ENCODE results near the gene TENM3.

Gene TENM3

GRCh38 chr4:182291597-182292270 lies 48.5 kb downstream of the TENM3 start:
- DNase-seq: no peak

- DNase-seq: no peak
Observed at GRCh38 chr4:182292612-182293011, 49.4 kb downstream of the TENM3 start.

GRCh38 chr4:182293691-182294255 lies 50.6 kb downstream of the TENM3 start:
- DNase-seq: no peak

DNA sequence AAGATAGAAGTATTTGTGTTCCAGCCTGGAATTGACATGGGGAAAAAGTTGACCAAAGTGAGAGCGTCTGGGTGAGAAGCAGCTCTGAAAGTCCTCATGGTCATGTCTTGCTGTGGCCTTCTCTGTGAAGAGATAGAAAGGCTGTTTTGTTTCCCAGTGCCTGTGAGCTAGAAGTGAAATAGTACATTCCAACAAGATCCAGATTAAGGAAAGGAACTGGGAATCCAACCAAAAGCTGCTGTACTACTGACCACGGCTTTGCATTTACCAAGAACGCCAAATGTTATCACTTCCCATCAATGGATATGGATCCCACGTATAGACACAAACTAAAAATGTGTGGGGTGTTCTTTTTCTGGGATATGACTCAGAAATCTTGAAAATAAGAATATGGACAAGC lies 51.2 kb downstream of the TENM3 start:
- no peak for DNase-seq

DNA sequence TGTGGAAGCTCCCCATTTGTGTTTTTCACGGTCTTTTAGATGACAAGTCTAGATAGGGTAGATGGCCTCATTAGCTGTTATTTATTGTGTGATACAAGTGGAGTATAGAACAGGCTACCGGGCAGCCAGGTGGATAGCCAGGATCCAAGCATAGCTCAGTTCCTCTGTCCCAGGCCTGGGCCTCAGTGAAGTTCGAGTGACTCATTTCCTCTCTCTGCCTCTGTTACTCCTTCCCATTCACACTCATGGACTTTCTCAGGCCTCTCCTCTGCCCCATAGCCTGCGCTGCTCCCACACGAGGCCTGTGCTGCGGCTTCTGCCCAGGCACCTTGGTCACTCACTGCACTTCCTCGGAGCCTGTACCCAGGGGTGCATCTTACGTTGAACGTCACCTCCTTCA lies 54.5 kb downstream of the TENM3 start:
- DNase-seq: no peak

DNA sequence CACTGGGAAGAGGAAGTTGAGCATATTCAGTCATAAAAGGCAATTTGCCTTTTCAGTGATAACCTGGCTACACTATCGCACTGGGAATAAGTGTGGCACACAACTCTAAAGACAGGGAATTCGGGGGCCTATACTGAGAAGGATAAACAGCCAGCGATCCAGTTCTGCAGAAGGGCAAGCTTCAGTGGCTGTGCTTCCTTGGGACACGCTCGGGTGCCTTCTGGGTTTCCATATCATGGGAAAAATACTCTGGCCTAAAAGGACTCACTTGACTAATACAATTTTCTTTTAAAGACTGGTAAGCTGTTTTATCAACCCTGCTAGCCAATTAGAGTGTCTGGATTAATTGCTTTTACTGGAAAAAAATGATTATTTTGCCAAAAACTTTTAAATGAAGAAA lies 58.5 kb downstream of the TENM3 start:
- no peak for DNase-seq

GRCh38 chr4:182303847-182304246 lies 60.6 kb downstream of the TENM3 start:
- DNase-seq: no peak

GRCh38 chr4:182306792-182307507 lies 63.7 kb downstream of the TENM3 start:
- no peak for DNase-seq

DNA sequence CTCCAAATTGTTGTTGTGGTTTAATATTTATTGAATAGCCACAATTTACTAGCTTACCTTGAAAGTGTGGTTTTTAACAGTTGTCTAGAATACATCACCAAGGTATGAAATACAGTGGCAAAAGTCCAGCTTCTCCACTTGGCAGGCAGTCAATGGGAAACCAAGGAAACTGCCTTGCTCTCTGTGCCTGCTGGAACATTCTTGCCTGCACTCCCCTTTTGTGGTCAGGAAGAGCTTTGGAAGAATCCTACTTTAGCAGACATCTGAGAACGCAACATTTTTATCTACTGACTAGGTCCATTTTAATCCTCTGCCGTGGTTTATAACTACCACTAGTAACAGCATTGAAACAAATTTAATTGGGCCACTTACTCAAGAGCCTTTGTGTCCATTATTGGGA lies 64.5 kb downstream of the TENM3 start:
- DNase-seq: no peak

GRCh38 chr4:182309877-182310276 lies 66.7 kb downstream of the TENM3 start:
- DNase-seq: no peak

GRCh38 chr4:182310316-182310715 lies 67.1 kb downstream of the TENM3 start:
- no peak for DNase-seq

- no peak for DNase-seq
Observed at GRCh38 chr4:182310962-182311361, 67.8 kb downstream of the TENM3 start.

- no peak for DNase-seq
Observed at GRCh38 chr4:182314537-182314936, 71.3 kb downstream of the TENM3 start.

DNA sequence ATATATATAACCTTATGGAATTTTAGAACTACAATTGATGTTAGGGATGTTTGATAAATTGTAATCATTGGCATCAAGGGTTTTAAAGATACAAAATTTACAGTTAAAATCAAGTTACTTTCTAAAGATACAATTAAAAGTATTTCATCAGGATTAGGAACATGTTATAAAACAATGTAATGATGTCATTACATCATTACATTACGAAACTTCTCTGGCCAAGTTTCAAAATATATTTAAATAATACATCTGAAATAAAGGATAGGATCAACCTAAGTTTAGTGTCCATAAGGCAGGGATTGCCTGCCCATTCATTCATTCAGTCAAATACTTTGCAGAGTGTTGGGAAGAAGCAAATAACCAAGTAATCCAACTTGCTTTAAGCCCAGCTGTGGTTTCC lies 75.1 kb downstream of the TENM3 start:
- no peak for DNase-seq

DNA sequence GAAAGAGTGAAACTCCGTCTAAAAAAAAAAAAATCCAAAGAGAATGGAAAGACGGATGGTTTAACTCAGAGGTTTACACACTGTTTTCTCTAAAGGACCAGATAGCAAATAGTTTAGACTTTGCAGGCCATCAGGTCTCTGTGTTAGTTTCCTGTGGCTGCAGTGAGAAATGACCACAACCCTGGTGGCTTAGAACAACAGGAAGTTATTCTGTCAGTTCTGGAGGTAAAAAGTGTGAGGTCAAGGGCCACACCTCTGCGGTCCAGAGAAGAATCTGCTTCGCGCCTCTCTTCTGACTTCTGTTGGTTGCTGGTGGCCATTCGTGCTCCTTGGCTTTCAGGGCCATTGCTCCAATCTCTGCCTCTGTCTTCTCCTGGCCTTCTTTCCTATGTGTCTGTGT lies 76.9 kb downstream of the TENM3 start:
- no peak for DNase-seq

- no peak for DNase-seq
Observed at GRCh38 chr4:182320580-182320979, 77.4 kb downstream of the TENM3 start.

GRCh38 chr4:182324282-182324681 lies 81.1 kb downstream of the TENM3 start:
- no peak for DNase-seq

- no peak for DNase-seq
Observed at GRCh38 chr4:182325397-182325796, 82.2 kb downstream of the TENM3 start.

- DNase-seq: no peak
Observed at GRCh38 chr4:182325848-182326255, 82.7 kb downstream of the TENM3 start.

DNA sequence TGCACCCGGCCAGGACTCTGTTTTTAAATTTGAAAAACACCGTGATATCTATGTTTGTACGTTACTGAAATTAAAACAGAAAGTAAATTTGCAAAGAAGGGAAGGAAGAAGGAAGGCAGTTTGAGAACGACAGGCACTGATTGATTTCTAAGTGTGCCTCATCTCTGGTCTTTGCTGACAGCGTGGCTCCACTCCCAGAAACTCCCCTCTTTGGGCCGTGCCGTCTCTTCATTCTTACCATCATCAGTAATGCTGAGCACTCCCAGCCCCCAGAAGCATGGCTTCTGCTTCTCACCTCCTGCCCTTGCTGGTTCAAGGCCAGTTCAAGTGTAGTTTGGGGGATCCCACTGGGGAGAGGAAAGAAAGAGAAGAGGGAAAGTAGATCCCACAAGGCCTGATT lies 85.3 kb downstream of the TENM3 start:
- no peak for DNase-seq

GRCh38 chr4:182337366-182337765 lies 94.2 kb downstream of the TENM3 start:
- DNase-seq: no peak

DNA sequence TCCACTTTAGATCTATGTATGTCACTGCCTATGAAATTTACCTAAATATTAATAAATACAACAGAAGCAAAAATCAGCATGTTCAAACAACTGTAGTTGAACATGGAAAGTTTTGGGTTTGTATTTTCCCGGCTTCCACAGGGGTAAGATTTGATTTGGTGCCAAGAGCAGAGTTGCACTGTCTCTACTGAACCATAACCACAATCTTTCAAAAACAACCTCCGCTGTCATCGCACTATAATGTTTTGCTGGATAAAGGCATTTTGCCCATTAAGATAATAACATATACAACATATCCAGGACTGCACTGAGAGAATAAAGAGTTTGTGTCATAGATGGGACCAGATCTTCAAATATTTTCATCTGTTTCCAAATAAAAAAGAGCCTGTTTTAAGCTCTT lies 94.9 kb downstream of the TENM3 start:
- DNase-seq: no peak

GRCh38 chr4:182338746-182339145 lies 95.5 kb downstream of the TENM3 start:
- DNase-seq: no peak

GRCh38 chr4:182339221-182339641 lies 96.0 kb downstream of the TENM3 start:
- DNase-seq: no peak

Data from suppressor macrophage (primary cell).